Testis (tissue), 3 donors: ENCODE results near the gene CACYBP. TPM values are rescaled to one million over a fixed set of nuclear protein-coding genes. Genes with fewer than 3 reads are reported as not detected.
"Not testable (repeated sequence)": the region's sequence is repeated elsewhere in the genome, so short reads cannot be mapped to it uniquely, and the experiment has no call there.

ENCODE experiments used
- DNase-seq: peaks from one replicate; pipeline ENCODE4 v3.0.0-alpha.2; 2019
- H3K27ac ChIP-seq, 2 donors: fragments of 200-600 bp; sonication (generic); one replicate each; pipeline ENCODE4 v1.5.1; 2019
- H3K27me3 ChIP-seq: fragments of 200-600 bp; sonication (generic); one replicate; pipeline ENCODE4 v1.5.1; 2019
- H3K36me3 ChIP-seq: fragments of 200-600 bp; sonication (generic); one replicate; pipeline ENCODE4 v1.5.1; 2017; ENCODE audit warnings: low read depth; ENCODE audit errors: missing control alignments
- H3K4me1 ChIP-seq: fragments of 200-600 bp; sonication (generic); one replicate; pipeline ENCODE4 v1.5.1; 2019
- H3K4me3 ChIP-seq, 2 donors: fragments of 200-600 bp; sonication (generic); one replicate each; pipeline ENCODE4 v1.5.1; 2017 to 2019
- H3K9me3 ChIP-seq: fragments of 200-600 bp; sonication (generic); one replicate; pipeline ENCODE4 v1.5.1; 2017
- POLR2A ChIP-seq: fragments of 450-650 bp; IDR thresholded peaks from one replicate; pipeline ENCODE4 v1.6.1; 2017; ENCODE audit warnings: antibody characterized with exemption, mild to moderate bottlenecking, moderate library complexity
- WGBS, 2 donors: methylation state at CpG; one replicate each; pipeline ENCODE4 v1.1.5; 2018; 5-methylcytosine and 5-hydroxymethylcytosine counted together
- intact Hi-C: fragments of 100-400 bp; cut with DNase I; formaldehyde crosslinking; loops from one replicate; pipeline ENCODE4 v1.15.1; 2023; ENCODE audit warnings: low total_unique reads
- polyA plus RNA-seq: library from polyadenylated mRNA; stranded (reverse); fragments of 350-450 nt; fragmentation: Illumina TruSeq; extraction: RNeasy Lipid Tissue Mini Kit (QIAGEN cat#74804); gene quantifications from one replicate; pipeline ENCODE4 v1.2.3, GENCODE V29; 2014; ENCODE audit warnings: low read depth, low replicate concordance; ENCODE audit not compliant: insufficient read depth
- total RNA-seq, 2 donors: library from RNA; depleted of rRNA; stranded (reverse); fragments of >200 nt; gene quantifications; one replicate each; pipeline ENCODE4 v1.2.3, GENCODE V29; 2016
- TF ChIP-seq, protein P1 (sequence below), 3 experiments: fragments of 450-650 bp in 2 of 3; fragments of 200-600 bp in 1 of 3; sonication (generic) in 1 of 3; IDR thresholded peaks; one replicate each; pipeline ENCODE4 v1.5.1; 2016 to 2019; ENCODE audit warnings: antibody characterized with exemption in 3 of 3, mild to moderate bottlenecking in 2 of 3, moderate library complexity in 1 of 3

CACYBP gene
- total and polyA plus RNA-seq, 3 donors from 2014 or later, result 74.4 to 121 (median 120) TPM

DNA sequence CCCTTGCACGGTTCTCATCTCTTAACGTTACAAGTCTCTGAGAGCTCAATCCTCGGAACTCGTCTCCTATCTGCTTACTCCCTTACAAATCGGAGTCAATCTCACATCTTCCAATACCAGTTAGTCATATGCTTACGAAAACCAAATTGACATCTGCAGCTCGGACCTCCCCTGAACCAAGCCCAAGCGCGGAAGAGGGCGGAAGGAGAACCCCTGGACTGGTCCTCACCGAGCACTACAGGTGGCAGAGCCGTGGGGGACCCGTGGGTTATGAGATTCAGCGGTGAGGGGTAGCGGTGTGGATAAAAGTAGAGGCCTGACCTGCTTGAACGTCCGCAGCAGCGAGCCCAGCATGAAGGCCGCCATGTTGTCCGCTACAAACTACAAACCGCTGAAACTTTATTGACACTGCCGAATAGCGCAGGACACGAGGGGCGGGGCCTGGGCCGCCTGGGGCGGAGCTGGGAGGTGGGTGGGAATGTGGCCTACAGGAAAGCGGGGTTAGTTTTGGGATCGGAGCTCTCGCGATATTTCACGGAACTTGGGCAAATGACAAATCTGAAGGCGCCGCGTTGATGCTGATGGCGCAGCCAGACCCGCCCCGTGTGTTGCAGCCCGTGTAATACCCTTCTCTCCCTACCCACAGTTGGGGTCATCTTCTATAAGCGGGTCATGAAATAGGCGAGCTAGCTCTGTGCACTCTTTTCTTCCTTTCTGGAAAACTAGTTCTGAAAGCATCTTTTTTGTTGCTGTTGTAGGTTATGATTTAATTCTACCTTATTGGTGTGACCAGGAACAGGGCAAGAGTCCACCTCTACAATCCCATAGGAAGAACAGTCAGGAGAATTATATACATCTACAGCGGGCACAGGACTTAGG, 23.5 kb downstream of the CACYBP start, which contains the start of gene MRPS14:
TSS of gene MRPS14 (minus strand) at position 383 of the 879 bp plus-strand sequence. CDS start at position 366, 17 bp downstream.
- Histone ChIP-seq H3K4me3 (peak within 1 kb of the TSS; percentile 66 to 98), H3K27ac (peak within 1 kb of the TSS; percentile 73 to 92), H3K36me3 (no peaks in the 10 kb centered on the region), H3K9me3 (no peaks in the 10 kb centered on the region), H3K4me1 (no peaks in the 10 kb centered on the region), H3K27me3 (no peaks in the 10 kb centered on the region)
- DNase-seq, result peak; percentile 98
- WGBS, 2 donors, result 2 to 4% methylated on average over 41 to 42 of the region's 42 CpGs
- intact Hi-C loops, result no loop called here
- peak; percentile 10 for TF ChIP-seq POLR2A
- TF ChIP-seq, protein P1, sequence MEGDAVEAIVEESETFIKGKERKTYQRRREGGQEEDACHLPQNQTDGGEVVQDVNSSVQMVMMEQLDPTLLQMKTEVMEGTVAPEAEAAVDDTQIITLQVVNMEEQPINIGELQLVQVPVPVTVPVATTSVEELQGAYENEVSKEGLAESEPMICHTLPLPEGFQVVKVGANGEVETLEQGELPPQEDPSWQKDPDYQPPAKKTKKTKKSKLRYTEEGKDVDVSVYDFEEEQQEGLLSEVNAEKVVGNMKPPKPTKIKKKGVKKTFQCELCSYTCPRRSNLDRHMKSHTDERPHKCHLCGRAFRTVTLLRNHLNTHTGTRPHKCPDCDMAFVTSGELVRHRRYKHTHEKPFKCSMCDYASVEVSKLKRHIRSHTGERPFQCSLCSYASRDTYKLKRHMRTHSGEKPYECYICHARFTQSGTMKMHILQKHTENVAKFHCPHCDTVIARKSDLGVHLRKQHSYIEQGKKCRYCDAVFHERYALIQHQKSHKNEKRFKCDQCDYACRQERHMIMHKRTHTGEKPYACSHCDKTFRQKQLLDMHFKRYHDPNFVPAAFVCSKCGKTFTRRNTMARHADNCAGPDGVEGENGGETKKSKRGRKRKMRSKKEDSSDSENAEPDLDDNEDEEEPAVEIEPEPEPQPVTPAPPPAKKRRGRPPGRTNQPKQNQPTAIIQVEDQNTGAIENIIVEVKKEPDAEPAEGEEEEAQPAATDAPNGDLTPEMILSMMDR (IDR thresholded peaks at IDR 0.05), result no peak

- not testable (repeated sequence) for H3K4me1 ChIP-seq
Measured at GRCh38 chr1:175023922-175024242, 24.1 kb downstream of the CACYBP start.

DNA sequence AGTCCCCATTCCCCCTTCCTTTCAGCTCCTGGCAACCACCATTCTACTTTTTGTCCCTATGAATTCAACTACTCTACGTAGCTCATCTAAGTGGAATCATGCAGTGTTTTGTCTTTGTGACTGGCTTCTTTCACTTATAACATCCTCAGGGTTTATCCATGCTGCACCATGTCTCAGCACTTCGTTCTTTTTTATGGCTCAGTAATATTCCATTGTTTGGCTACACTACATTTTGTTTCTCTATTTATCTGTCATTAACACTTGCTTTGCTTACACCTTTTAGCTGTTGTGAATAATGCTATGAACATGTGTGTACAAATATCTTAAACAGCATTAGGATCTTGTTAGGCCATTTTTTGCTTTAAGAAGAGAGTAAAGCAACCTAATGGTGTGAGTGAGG, 25.0 kb downstream of the CACYBP start:
- intact Hi-C loops, result no loop called here
- no peaks in the 10 kb centered on the region for H3K36me3 ChIP-seq
- TF ChIP-seq POLR2A, result no peak
- TF ChIP-seq, protein P1 (IDR thresholded peaks at IDR 0.05), result no peak
- H3K4me3 ChIP-seq, result no peak overlapping the region
- no peak for DNase-seq
- H3K9me3 ChIP-seq, result no peaks in the 10 kb centered on the region
- WGBS, 2 donors, result 83 to 84% methylated on average over 2 of the region's 2 CpGs
- H3K4me1 ChIP-seq, result no peaks in the 10 kb centered on the region
- H3K27me3 ChIP-seq, result no peaks in the 10 kb centered on the region
- H3K27ac ChIP-seq, result no peak overlapping the region

More at GRCh38 chr1:175023922-175024242, 24.1 kb downstream of the CACYBP start:
- intact Hi-C loops, H3K27me3 ChIP-seq, H3K36me3 ChIP-seq, DNase-seq, H3K9me3 ChIP-seq: not testable (repeated sequence)
- 58 to 74% methylated on average over 2 of the region's 2 CpGs for WGBS, 2 donors
- H3K4me3 ChIP-seq, result peak overlapping the region; percentile 66 to 98
- H3K27ac ChIP-seq, result peak overlapping the region; percentile 73 to 92

DNA sequence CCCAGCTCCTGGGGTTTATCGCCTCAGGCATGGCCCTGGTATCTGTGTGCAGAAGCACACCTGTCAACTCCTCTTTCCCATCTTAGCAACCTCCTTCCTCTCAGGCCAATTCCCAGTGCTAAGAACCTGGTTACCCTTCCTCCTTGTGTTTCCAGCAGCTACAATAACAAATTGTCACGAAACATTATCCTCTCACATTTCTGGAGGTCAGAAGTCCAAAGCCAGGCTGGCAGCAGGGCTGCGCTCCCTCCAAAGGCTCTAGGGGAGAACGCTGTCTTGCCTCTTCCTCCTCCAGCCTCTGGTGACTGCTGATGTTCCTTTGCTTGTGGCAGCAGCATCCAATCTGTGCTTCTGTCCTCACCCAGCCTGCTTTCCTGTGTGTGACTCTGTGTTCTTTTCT, 34.2 kb downstream of the CACYBP start:
- intact Hi-C loops, result no loop called here
- Histone ChIP-seq H3K4me3 (no peak overlapping the region), H3K27me3 (no peaks in the 10 kb centered on the region), H3K27ac (no peak overlapping the region), H3K36me3 (no peaks in the 10 kb centered on the region), H3K4me1 (no peaks in the 10 kb centered on the region), H3K9me3 (no peaks in the 10 kb centered on the region)
- 80 to 89% methylated on average over 4 of the region's 4 CpGs for WGBS, 2 donors
- DNase-seq, result no peak
- TF ChIP-seq, protein P1 (IDR thresholded peaks at IDR 0.05), result no peak
- no peak for TF ChIP-seq POLR2A

GRCh38 chr1:175034775-175035174, 35.0 kb downstream of the CACYBP start:
- H3K27me3 ChIP-seq, result no peaks in the 10 kb centered on the region
- no peak overlapping the region for H3K4me3 ChIP-seq
- H3K36me3 ChIP-seq, result no peaks in the 10 kb centered on the region
- H3K27ac ChIP-seq, result no peak overlapping the region
- TF ChIP-seq POLR2A, result no peak
- TF ChIP-seq, protein P1 (IDR thresholded peaks at IDR 0.05), result no peak
- no peak for DNase-seq
- no peaks in the 10 kb centered on the region for H3K9me3 ChIP-seq
- intact Hi-C loops, result no loop called here
- no peaks in the 10 kb centered on the region for H3K4me1 ChIP-seq
- 82 to 96% methylated on average over 2 of the region's 2 CpGs for WGBS, 2 donors
